Ovary (tissue), 9 donors: ENCODE data around the gene ARHGEF12. TPM values are rescaled to one million over a fixed set of nuclear protein-coding genes. Genes with fewer than 3 reads are reported as not detected.

Source experiments
- DNase-seq, 5 donors: peaks; one replicate each; pipeline ENCODE4 v3.0.0-alpha.2; 2019 to 2020
- H3K27ac ChIP-seq, 2 donors: fragments of 200-600 bp; one replicate each; pipeline versions ENCODE4 v1.5.1 to v1.8.0; 2019 to 2022
- H3K27me3 ChIP-seq: fragments of 200-600 bp; one replicate; pipeline ENCODE4 v1.8.0; 2022
- H3K36me3 ChIP-seq: fragments of 200-600 bp; sonication (generic); one replicate; pipeline ENCODE4 v1.5.1; 2019
- H3K4me1 ChIP-seq: one replicate; pipeline ENCODE4 v1.8.1; 2013; ENCODE audit warnings: mild to moderate bottlenecking, moderate library complexity; ENCODE audit not compliant: insufficient read depth
- H3K4me3 ChIP-seq: fragments of 200-600 bp; sonication (generic); one replicate; pipeline ENCODE4 v1.5.1; 2017
- H3K9me3 ChIP-seq, 2 donors: fragments of 200-600 bp in 1 of 2; sonication (generic) in 1 of 2; one replicate each; pipeline versions ENCODE4 v1.5.1 to v1.8.1; 2013 to 2019; ENCODE audit warnings: mild to moderate bottlenecking in 1 of 2, moderate library complexity in 1 of 2
- CTCF ChIP-seq, 3 donors: fragments of 450-650 bp in 2 of 3; fragments of 200-600 bp in 1 of 3; IDR thresholded peaks; one replicate each; pipeline versions ENCODE4 v1.5.1 to v1.8.0; 2016 to 2022; ENCODE audit warnings: antibody characterized with exemption in 3 of 3, mild to moderate bottlenecking in 1 of 3
- EP300 ChIP-seq: sonication (generic); formaldehyde crosslinking; IDR thresholded peaks from one replicate; pipeline ENCODE4 v1.6.1; 2017; ENCODE audit warnings: antibody characterized with exemption
- POLR2A ChIP-seq: fragments of 450-650 bp; IDR thresholded peaks from one replicate; pipeline ENCODE4 v1.6.1; 2017; ENCODE audit warnings: antibody characterized with exemption, mild to moderate bottlenecking, moderate library complexity
- WGBS, 3 donors: extraction: QIAGEN DNeasy Blood & Tissue Kit in 1 of 3; methylation state at CpG; one replicate each; pipeline versions ENCODE4 v1.1.5 to v1.1.7; 2013 to 2017; 5-methylcytosine and 5-hydroxymethylcytosine counted together
- intact Hi-C, 4 donors: fragments of 100-400 bp; cut with DNase I; formaldehyde crosslinking; loops; one replicate each; pipeline versions ENCODE4 v1.11.0 to v1.15.1; 2022 to 2023
- polyA plus RNA-seq, 2 donors: library from polyadenylated mRNA; stranded (reverse); fragments of 200-250 nt in 1 of 2; fragments of 350-450 nt in 1 of 2; fragmentation: Illumina TruSeq in 1 of 2; extraction: RNeasy Lipid Tissue Mini Kit (QIAGEN cat#74804) in 1 of 2; gene quantifications; one replicate each; pipeline ENCODE4 v1.2.3, GENCODE V29; 2013 to 2014
- total RNA-seq, 7 donors: library from RNA; depleted of rRNA in 2 of 7; stranded (reverse); fragments of >200 nt in 2 of 7; fragmentation: NEBNext Ultra II Directional in 3 of 7; extraction: Animal tissue kit (Norgen Biotek cat#: 25700) in 3 of 7; gene quantifications; one replicate each; pipeline versions ENCODE4 v1.1.0 to v1.2.4, GENCODE V29; 2016 to 2023
- donor health status: DM: no; HTN: no; CAD: no; lungs with moderate emphysema.
- donor health status: DM: no; HTN: no; CAD: no.
- donor health status: Bipolar disorder and iron deficiency.
- donor health status: DM: yes; HTN: yes; CAD: no.
- donor health status: DM: no; HTN: no; CAD: no.
- donor health status: DM: yes; HTN: yes; CAD: no.

ARHGEF12 gene
- total and polyA plus RNA-seq, 9 donors, result 22.1 to 92.9 (median 69.3) TPM

GRCh38 chr11:120401506-120401905, 65.3 kb downstream of the ARHGEF12 start:
- TF ChIP-seq CTCF (IDR thresholded peaks at IDR 0.05) (no peak), EP300 (no peak)
- DNase-seq, result no peak
- Histone ChIP-seq H3K4me1 (no peaks in the 10 kb centered on the region), H3K27ac (no peak overlapping the region), H3K36me3 (no peaks in the 10 kb centered on the region), H3K27me3 (no peaks in the 10 kb centered on the region), H3K9me3 (no peaks in the 10 kb centered on the region), H3K4me3 (no peak overlapping the region)
- intact Hi-C loops, result loop anchor here in 1 of 4 donors (10.0 kb wide), 1 partner anchor 283 kb away; no protein-coding TSS in a partner anchor
- WGBS, 3 donors, result 71 to 78% (median 76%) methylated on average over 1 of the region's 1 CpG

- H3K27ac ChIP-seq, result no peak overlapping the region
- no peaks in the 10 kb centered on the region for H3K4me1 ChIP-seq
- H3K36me3 ChIP-seq, result no peaks in the 10 kb centered on the region
- no peaks in the 10 kb centered on the region for H3K9me3 ChIP-seq
- intact Hi-C loops, result loop anchor here in 1 of 4 donors (10.0 kb wide), 1 partner anchor 281 kb away; no protein-coding TSS in a partner anchor
- H3K27me3 ChIP-seq, result no peaks in the 10 kb centered on the region
- TF ChIP-seq EP300 (no peak), CTCF (IDR thresholded peaks at IDR 0.05) (no peak), POLR2A (no peak)
- no peak overlapping the region for H3K4me3 ChIP-seq
- DNase-seq, result no peak
Observed at GRCh38 chr11:120403966-120404365, 67.8 kb downstream of the ARHGEF12 start.

GRCh38 chr11:120404495-120404894, 68.3 kb downstream of the ARHGEF12 start:
- Histone ChIP-seq H3K9me3 (no peaks in the 10 kb centered on the region), H3K27ac (no peak overlapping the region), H3K4me1 (no peaks in the 10 kb centered on the region), H3K4me3 (no peak overlapping the region), H3K27me3 (no peaks in the 10 kb centered on the region), H3K36me3 (no peaks in the 10 kb centered on the region)
- intact Hi-C loops, result loop anchor here in 1 of 4 donors (10.0 kb wide), 1 partner anchor 280 kb away; no protein-coding TSS in a partner anchor
- TF ChIP-seq CTCF (IDR thresholded peaks at IDR 0.05), result no peak
- no peak for TF ChIP-seq POLR2A
- no peak for TF ChIP-seq EP300
- 73 to 77% (median 75%) methylated on average over 6 of the region's 6 CpGs for WGBS, 3 donors
- no peak for DNase-seq

GRCh38 chr11:120409655-120410054, 73.4 kb downstream of the ARHGEF12 start:
- WGBS, 3 donors, result 73 to 81% (median 77%) methylated on average over 5 of the region's 5 CpGs

GRCh38 chr11:120410622-120411380, 74.6 kb downstream of the ARHGEF12 start:
- intact Hi-C loops, result no loop called here
- WGBS, 3 donors, result 95 to 96% (median 95%) methylated on average over 8 of the region's 8 CpGs
- TF ChIP-seq EP300 (no peak), POLR2A (no peak), CTCF (IDR thresholded peaks at IDR 0.05) (no peak)

More at GRCh38 chr11:120409655-120410054, 73.4 kb downstream of the ARHGEF12 start:
- H3K27me3 ChIP-seq, result no peaks in the 10 kb centered on the region
- TF ChIP-seq EP300 (no peak), POLR2A (no peak)
- H3K9me3 ChIP-seq, result no peaks in the 10 kb centered on the region
- no peak for DNase-seq
- no peaks in the 10 kb centered on the region for H3K4me1 ChIP-seq
- H3K27ac ChIP-seq, result no peak overlapping the region
- no peak overlapping the region for H3K4me3 ChIP-seq
- intact Hi-C loops, result loop anchor here in 1 of 4 donors (10.0 kb wide), 1 partner anchor 275 kb away; no protein-coding TSS in a partner anchor
- no peaks in the 10 kb centered on the region for H3K36me3 ChIP-seq

More at GRCh38 chr11:120410622-120411380, 74.6 kb downstream of the ARHGEF12 start:
- DNase-seq, result no peak
- H3K36me3 ChIP-seq, result no peaks in the 10 kb centered on the region
- no peaks in the 10 kb centered on the region for H3K9me3 ChIP-seq
- no peak overlapping the region for H3K27ac ChIP-seq
- H3K4me1 ChIP-seq, result no peaks in the 10 kb centered on the region
- H3K4me3 ChIP-seq, result no peak overlapping the region
- H3K27me3 ChIP-seq, result no peaks in the 10 kb centered on the region
